ENCODE data around the gene ACP3.

GRCh38 chr3:132356568-132356967 is 39.4 kb downstream of the ACP3 start:
- no peak for TF ChIP-seq POLR2A (IDR thresholded peaks at IDR 0.05)
- TF ChIP-seq CTCF (IDR thresholded peaks at IDR 0.05) = no peak

Data from ovary (tissue), 3 donors.